Neural progenitor cell (in vitro differentiated cells): Measurements from ENCODE around the gene QSOX2.

Experiments
- EZH2 ChIP-seq: fragments of 200-600 bp; sonication (generic); IDR thresholded peaks from 2 replicates; pipeline ENCODE4 v1.6.1; 2017; ENCODE audit warnings: antibody characterized with exemption, mild to moderate bottlenecking, moderate library complexity
- EZH2phosphoT487 ChIP-seq: fragments of 200-600 bp; sonication (generic); IDR thresholded peaks from 2 replicates; pipeline ENCODE4 v1.6.1; 2017; ENCODE audit warnings: antibody characterized with exemption
- TF ChIP-seq, protein P1 (sequence below): fragments of 200-600 bp; sonication (generic); IDR thresholded peaks from 2 replicates; pipeline ENCODE4 v1.5.1; 2017; ENCODE audit warnings: antibody characterized with exemption, mild to moderate bottlenecking

DNA sequence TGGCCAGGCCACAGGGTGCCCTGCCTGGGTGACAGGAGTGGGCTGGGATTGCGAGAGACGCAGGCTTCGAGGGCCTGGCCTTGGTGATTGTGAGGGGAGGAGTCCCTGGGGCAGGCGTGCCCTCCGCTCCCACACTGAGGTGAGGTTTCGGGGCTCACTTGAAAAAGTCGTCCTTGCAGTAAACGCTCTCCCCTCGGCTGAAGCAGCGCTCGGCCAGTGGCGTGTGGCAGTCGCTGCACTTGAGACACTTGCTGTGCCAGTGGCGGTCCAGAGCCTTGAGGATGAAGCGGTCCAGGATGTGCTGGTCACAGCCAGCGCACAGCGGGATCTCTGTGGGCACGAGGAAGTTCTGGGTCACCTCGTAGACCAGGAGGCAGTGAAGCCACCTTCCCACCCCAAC, 45.2 kb downstream of the QSOX2 start:
- TF ChIP-seq, protein P1, sequence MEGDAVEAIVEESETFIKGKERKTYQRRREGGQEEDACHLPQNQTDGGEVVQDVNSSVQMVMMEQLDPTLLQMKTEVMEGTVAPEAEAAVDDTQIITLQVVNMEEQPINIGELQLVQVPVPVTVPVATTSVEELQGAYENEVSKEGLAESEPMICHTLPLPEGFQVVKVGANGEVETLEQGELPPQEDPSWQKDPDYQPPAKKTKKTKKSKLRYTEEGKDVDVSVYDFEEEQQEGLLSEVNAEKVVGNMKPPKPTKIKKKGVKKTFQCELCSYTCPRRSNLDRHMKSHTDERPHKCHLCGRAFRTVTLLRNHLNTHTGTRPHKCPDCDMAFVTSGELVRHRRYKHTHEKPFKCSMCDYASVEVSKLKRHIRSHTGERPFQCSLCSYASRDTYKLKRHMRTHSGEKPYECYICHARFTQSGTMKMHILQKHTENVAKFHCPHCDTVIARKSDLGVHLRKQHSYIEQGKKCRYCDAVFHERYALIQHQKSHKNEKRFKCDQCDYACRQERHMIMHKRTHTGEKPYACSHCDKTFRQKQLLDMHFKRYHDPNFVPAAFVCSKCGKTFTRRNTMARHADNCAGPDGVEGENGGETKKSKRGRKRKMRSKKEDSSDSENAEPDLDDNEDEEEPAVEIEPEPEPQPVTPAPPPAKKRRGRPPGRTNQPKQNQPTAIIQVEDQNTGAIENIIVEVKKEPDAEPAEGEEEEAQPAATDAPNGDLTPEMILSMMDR = no peak
- no peak for TF ChIP-seq EZH2phosphoT487
- no peak for TF ChIP-seq EZH2
